GM06990 (cell line): Measurements from ENCODE around the gene MRI1.

Source experiments
- DNase-seq: peaks from one replicate; pipeline ENCODE4 v3.0.0-alpha.2; 2011; ENCODE audit not compliant: insufficient read length; ENCODE audit errors: extremely low read depth
- H3K27me3 ChIP-seq: replicated peaks from 2 replicates; pipeline ENCODE4 v1.6.0; 2011; ENCODE audit warnings: low read length; ENCODE audit not compliant: control insufficient read depth, insufficient read depth
- H3K36me3 ChIP-seq: 2 replicates; pipeline ENCODE4 v1.5.1; 2011; ENCODE audit warnings: low read length; ENCODE audit not compliant: control insufficient read depth, insufficient read depth
- H3K4me3 ChIP-seq: replicated peaks from 2 replicates; pipeline ENCODE4 v1.5.1; 2011; ENCODE audit warnings: low read depth, mild to moderate bottlenecking, control low read depth, low read length
- CTCF ChIP-seq: IDR thresholded peaks from 2 replicates; pipeline ENCODE4 v1.5.1; 2011; ENCODE audit warnings: low read length, control low read depth, mild to moderate bottlenecking, inconsistent platforms; ENCODE audit not compliant: insufficient read depth, poor library complexity, severe bottlenecking

MRI1 gene

GRCh38 chr19:13804830-13805683, 40.7 kb downstream of the MRI1 start:
- Histone ChIP-seq H3K27me3 (no peaks in the 10 kb centered on the region), H3K36me3 (peaks cover 6% of the 10 kb centered on the region), H3K4me3 (no peak overlapping the region)
- no peak for TF ChIP-seq CTCF
- no peak for DNase-seq

GRCh38 chr19:13806728-13807127, 42.4 kb downstream of the MRI1 start:
- peaks cover 6% of the 10 kb centered on the region for H3K36me3 ChIP-seq

GRCh38 chr19:13807421-13808021, 43.2 kb downstream of the MRI1 start:
- Histone ChIP-seq H3K36me3 (peaks cover 6% of the 10 kb centered on the region), H3K27me3 (no peaks in the 10 kb centered on the region), H3K4me3 (no peak overlapping the region)
- no peak for DNase-seq
- no peak for TF ChIP-seq CTCF

More at GRCh38 chr19:13806728-13807127, 42.4 kb downstream of the MRI1 start:
- no peaks in the 10 kb centered on the region for H3K27me3 ChIP-seq
- H3K4me3 ChIP-seq, result no peak overlapping the region
- no peak for TF ChIP-seq CTCF
- no peak for DNase-seq

GRCh38 chr19:13808856-13809255, 44.5 kb downstream of the MRI1 start:
- no peak for DNase-seq
- no peak overlapping the region for H3K4me3 ChIP-seq
- no peaks in the 10 kb centered on the region for H3K27me3 ChIP-seq
- no peak for TF ChIP-seq CTCF
- H3K36me3 ChIP-seq, result peaks cover 5% of the 10 kb centered on the region

- H3K36me3 ChIP-seq, result peaks cover 12% of the 10 kb centered on the region
- no peaks in the 10 kb centered on the region for H3K27me3 ChIP-seq
- TF ChIP-seq CTCF, result no peak
- no peak overlapping the region for H3K4me3 ChIP-seq
- no peak for DNase-seq
Measured at GRCh38 chr19:13812544-13812943, 48.2 kb downstream of the MRI1 start.

- H3K4me3 ChIP-seq, result no peak overlapping the region
- H3K27me3 ChIP-seq, result no peaks in the 10 kb centered on the region
- TF ChIP-seq CTCF, result no peak
- no peak for DNase-seq
- H3K36me3 ChIP-seq, result peaks cover 12% of the 10 kb centered on the region
Measured at GRCh38 chr19:13813147-13813546, 48.8 kb downstream of the MRI1 start.
